NCI-H345 (cell line): Measurements from ENCODE around the gene BCKDHA.
"Not testable (repeated sequence)": the region's sequence is repeated elsewhere in the genome, so short reads cannot be mapped to it uniquely, and the experiment has no call there.

Source experiments
- DNase-seq: peaks from one replicate; lab custom pipeline; 2025; lab: John Stamatoyannopoulos, UW

The BCKDHA gene

GRCh38 chr19:41366089-41366488, 31.5 kb upstream of the BCKDHA start:
- DNase-seq: no peak

- no peak for DNase-seq
These were observed 29.7 kb upstream of the BCKDHA start for GRCh38 chr19:41367848-41368301.

- DNase-seq: no peak
These were observed 27.8 kb upstream of the BCKDHA start for GRCh38 chr19:41369769-41370168.

GRCh38 chr19:41371119-41371518, 26.5 kb upstream of the BCKDHA start:
- not testable (repeated sequence) for DNase-seq

- DNase-seq: no peak
These were observed 26.1 kb upstream of the BCKDHA start for GRCh38 chr19:41371541-41371940.

- no peak for DNase-seq
These were observed 25.1 kb upstream of the BCKDHA start for GRCh38 chr19:41372501-41372900.

GRCh38 chr19:41373993-41374392, 23.6 kb upstream of the BCKDHA start:
- peak; percentile 80 for DNase-seq

GRCh38 chr19:41376241-41376997, 21.2 kb upstream of the BCKDHA start, which contains the start of gene TMEM91:
TSS of gene TMEM91 (plus strand) at chr19:41376533. CDS start at chr19:41378310, 1,777 bp downstream.
- DNase-seq: peak; percentile 4

GRCh38 chr19:41376998-41377365, 20.6 kb upstream of the BCKDHA start:
- no peak for DNase-seq

- no peak for DNase-seq
These were observed 19.5 kb upstream of the BCKDHA start for GRCh38 chr19:41377977-41378709.

- not testable (repeated sequence) for DNase-seq
These were observed 16.1 kb upstream of the BCKDHA start for GRCh38 chr19:41381536-41381935.

- no peak for DNase-seq
These were observed 13.3 kb upstream of the BCKDHA start for GRCh38 chr19:41384351-41384750.

GRCh38 chr19:41386442-41386841, 11.2 kb upstream of the BCKDHA start:
- DNase-seq: no peak

GRCh38 chr19:41391618-41392017, 6.0 kb upstream of the BCKDHA start:
- no peak for DNase-seq

- DNase-seq: no peak
These were observed 4.8 kb upstream of the BCKDHA start for GRCh38 chr19:41392775-41393174.

- no peak for DNase-seq
These were observed 2.3 kb upstream of the BCKDHA start for GRCh38 chr19:41395355-41395754.

GRCh38 chr19:41398050-41398418, 416 bp downstream of the BCKDHA start:
- DNase-seq: no peak

GRCh38 chr19:41398598-41398997, 980 bp downstream of the BCKDHA start:
- no peak for DNase-seq

- DNase-seq: no peak
These were observed 1.5 kb downstream of the BCKDHA start for GRCh38 chr19:41399091-41399490.

- DNase-seq: no peak
These were observed 1.9 kb downstream of the BCKDHA start for GRCh38 chr19:41399525-41399924.

- no peak for DNase-seq
These were observed 3.9 kb downstream of the BCKDHA start for GRCh38 chr19:41401483-41401882.

- DNase-seq: no peak
These were observed 4.4 kb downstream of the BCKDHA start for GRCh38 chr19:41402010-41402409.

- no peak for DNase-seq
These were observed 5.8 kb downstream of the BCKDHA start for GRCh38 chr19:41403181-41403970.
